Parathyroid adenoma (tissue), 2 donors: ENCODE data around the gene WDR62.

Source experiments
- H2AFZ ChIP-seq: fragments of 300-600 bp; sonication (generic); one replicate; pipeline ENCODE4 v1.7.0; 2017; ENCODE audit warnings: antibody characterized with exemption, mild to moderate bottlenecking
- H3K27ac ChIP-seq: fragments of 300-600 bp; sonication (generic); one replicate; pipeline ENCODE4 v1.7.0; 2017
- H3K27me3 ChIP-seq: fragments of 300-600 bp; sonication (generic); one replicate; pipeline ENCODE4 v1.7.0; 2017; ENCODE audit warnings: low read length; ENCODE audit not compliant: control insufficient read depth, insufficient read depth
- H3K36me3 ChIP-seq: fragments of 300-600 bp; sonication (generic); one replicate; pipeline ENCODE4 v1.7.0; 2017; ENCODE audit warnings: low read length; ENCODE audit not compliant: control insufficient read depth, insufficient read depth
- H3K4me1 ChIP-seq: fragments of 300-600 bp; sonication (generic); one replicate; pipeline ENCODE4 v1.7.0; 2017; ENCODE audit warnings: control low read depth
- H3K4me2 ChIP-seq: fragments of 300-600 bp; sonication (generic); one replicate; pipeline ENCODE4 v1.7.0; 2017; ENCODE audit warnings: low read length
- H3K4me3 ChIP-seq: fragments of 300-600 bp; sonication (generic); one replicate; pipeline ENCODE4 v1.7.0; 2017; ENCODE audit warnings: low read depth, low read length
- H3K79me2 ChIP-seq: fragments of 300-600 bp; sonication (generic); one replicate; pipeline ENCODE4 v1.7.0; 2017; ENCODE audit warnings: control low read depth
- H3K9ac ChIP-seq: fragments of 300-600 bp; sonication (generic); one replicate; pipeline ENCODE4 v1.7.0; 2017; ENCODE audit warnings: mild to moderate bottlenecking
- H3K9me3 ChIP-seq: fragments of 300-600 bp; sonication (generic); one replicate; pipeline ENCODE4 v1.7.0; 2017; ENCODE audit warnings: low read length; ENCODE audit not compliant: control insufficient read depth
- TF ChIP-seq, protein P1 (sequence below): fragments of 300-600 bp; sonication (generic); IDR thresholded peaks from one replicate; pipeline ENCODE4 v1.7.0; 2017; ENCODE audit warnings: antibody characterized with exemption, mild to moderate bottlenecking
- donor health status: primary hyperparathyroidism.

WDR62 gene

DNA sequence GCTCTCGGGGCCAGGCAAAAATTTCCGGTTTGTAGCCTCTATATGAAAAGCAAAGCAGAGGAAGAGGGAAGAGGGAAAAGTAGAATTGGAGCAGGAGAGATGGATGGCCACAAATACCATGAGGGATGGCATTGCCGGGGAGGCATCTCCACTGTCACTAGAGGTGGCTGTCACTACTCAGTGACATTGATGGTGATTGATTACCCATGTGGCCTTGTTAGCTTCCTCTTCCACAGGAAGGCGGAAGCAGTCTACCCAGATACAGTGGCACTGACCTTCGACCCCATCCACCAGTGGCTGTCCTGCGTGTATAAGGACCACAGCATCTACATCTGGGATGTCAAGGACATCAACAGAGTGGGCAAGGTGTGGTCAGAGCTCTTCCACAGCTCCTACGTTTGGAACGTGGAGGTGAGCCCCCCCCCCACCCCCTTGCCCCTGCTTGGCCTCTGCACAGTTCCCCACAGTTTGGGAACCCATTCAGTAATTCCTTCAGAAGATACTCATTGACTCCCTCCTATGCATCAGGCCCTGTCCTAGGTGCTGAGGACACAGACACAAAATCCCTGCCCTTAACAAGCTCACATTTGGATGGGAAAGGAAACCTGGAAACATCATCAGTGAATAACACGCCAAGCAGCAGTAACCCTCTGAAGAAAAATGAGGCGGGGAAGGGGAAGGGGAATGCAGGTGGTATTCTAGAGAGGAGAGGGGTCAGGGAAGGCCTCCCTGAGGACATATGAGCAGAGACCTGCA, 18.6 kb downstream of the WDR62 start:
- H3K79me2 ChIP-seq = no peaks in the 10 kb centered on the region
- TF ChIP-seq, protein P1, sequence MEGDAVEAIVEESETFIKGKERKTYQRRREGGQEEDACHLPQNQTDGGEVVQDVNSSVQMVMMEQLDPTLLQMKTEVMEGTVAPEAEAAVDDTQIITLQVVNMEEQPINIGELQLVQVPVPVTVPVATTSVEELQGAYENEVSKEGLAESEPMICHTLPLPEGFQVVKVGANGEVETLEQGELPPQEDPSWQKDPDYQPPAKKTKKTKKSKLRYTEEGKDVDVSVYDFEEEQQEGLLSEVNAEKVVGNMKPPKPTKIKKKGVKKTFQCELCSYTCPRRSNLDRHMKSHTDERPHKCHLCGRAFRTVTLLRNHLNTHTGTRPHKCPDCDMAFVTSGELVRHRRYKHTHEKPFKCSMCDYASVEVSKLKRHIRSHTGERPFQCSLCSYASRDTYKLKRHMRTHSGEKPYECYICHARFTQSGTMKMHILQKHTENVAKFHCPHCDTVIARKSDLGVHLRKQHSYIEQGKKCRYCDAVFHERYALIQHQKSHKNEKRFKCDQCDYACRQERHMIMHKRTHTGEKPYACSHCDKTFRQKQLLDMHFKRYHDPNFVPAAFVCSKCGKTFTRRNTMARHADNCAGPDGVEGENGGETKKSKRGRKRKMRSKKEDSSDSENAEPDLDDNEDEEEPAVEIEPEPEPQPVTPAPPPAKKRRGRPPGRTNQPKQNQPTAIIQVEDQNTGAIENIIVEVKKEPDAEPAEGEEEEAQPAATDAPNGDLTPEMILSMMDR = no peak
- no peak overlapping the region for H3K4me3 ChIP-seq
- no peak overlapping the region for H2AFZ ChIP-seq
- no peak overlapping the region for H3K9ac ChIP-seq
- H3K36me3 ChIP-seq = no peaks in the 10 kb centered on the region
- H3K9me3 ChIP-seq = no peaks in the 10 kb centered on the region
- H3K4me1 ChIP-seq = no peaks in the 10 kb centered on the region
- no peaks in the 10 kb centered on the region for H3K27me3 ChIP-seq
- H3K27ac ChIP-seq = no peak overlapping the region
- H3K4me2 ChIP-seq = no peak overlapping the region

DNA sequence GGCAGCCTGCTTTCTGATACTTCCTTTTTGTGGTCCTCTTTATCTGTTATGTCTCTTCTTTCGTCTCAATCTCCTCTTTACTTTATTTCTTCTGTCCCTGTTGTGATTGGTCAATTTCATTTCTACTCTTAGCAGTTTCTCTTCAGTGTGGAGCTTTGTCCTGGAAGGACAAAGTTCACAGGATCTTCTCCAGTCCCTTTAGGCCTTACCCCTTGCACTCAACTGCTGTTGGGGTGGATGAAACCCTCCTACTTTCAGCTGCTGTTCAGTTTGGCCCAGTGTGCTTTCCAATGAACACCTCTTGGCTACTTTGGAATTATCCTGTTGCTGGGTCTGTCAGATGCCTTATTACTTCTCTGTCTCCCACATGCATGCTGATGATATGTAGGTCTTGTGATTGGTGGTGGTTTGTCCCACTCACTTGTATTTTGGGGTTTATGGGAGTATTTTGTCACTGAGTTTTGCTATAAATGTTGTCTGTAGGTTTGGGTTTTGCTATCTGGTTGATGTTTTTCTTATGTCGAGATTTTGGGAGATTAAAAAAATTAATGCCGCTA, 24.8 kb downstream of the WDR62 start:
- H3K4me2 ChIP-seq = no peak overlapping the region
- no peaks in the 10 kb centered on the region for H3K4me1 ChIP-seq
- H3K9ac ChIP-seq = no peak overlapping the region
- H3K9me3 ChIP-seq = no peaks in the 10 kb centered on the region
- H3K27ac ChIP-seq = no peak overlapping the region
- no peaks in the 10 kb centered on the region for H3K27me3 ChIP-seq
- no peak overlapping the region for H2AFZ ChIP-seq
- H3K36me3 ChIP-seq = no peaks in the 10 kb centered on the region
- TF ChIP-seq, protein P1 = no peak
- H3K4me3 ChIP-seq = no peak overlapping the region
- H3K79me2 ChIP-seq = no peaks in the 10 kb centered on the region

DNA sequence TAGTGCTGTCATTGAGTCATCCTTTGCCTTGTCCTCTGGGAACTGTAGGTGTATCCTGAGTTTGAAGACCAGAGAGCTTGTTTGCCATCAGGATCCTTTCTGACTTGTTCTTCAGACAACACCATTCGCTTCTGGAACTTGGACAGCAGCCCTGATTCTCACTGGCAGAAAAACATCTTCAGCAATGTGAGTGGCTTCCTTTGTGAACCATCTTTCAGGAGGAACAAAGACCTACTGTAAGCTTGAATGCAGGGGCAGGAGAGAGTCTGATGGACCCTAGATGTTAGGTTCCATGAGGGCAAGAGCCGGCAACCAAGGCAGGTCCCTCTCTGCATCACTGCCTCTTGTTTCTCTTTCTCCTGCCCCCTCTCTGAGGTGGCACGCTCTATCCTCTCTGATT, 26.7 kb downstream of the WDR62 start:
- H3K27ac ChIP-seq = no peak overlapping the region
- H3K36me3 ChIP-seq = no peaks in the 10 kb centered on the region
- H2AFZ ChIP-seq = no peak overlapping the region
- no peak overlapping the region for H3K9ac ChIP-seq
- no peaks in the 10 kb centered on the region for H3K4me1 ChIP-seq
- H3K27me3 ChIP-seq = no peaks in the 10 kb centered on the region
- no peak overlapping the region for H3K4me2 ChIP-seq
- H3K9me3 ChIP-seq = no peaks in the 10 kb centered on the region
- TF ChIP-seq, protein P1 = no peak
- H3K4me3 ChIP-seq = no peak overlapping the region
- H3K79me2 ChIP-seq = no peaks in the 10 kb centered on the region

DNA sequence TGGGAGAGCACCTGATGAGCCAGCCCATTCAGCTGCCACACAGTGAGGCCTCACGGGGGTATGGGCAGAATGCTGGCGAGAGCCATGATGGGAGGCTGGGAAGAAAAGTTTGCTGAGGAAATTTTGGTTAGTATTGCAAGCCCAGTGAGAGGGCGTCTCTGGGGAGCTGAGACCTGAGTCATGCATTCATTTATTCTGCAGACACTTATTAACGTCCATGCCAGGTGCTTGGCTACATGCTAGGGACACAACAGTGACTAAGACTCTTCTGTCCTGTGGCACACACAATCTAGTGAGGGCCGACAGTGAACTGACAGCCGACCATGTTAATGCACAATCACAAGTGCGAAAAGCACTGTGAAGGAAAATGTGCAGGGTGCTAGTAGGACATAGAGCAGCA, 27.2 kb downstream of the WDR62 start:
- no peak overlapping the region for H3K4me3 ChIP-seq
- H3K36me3 ChIP-seq = no peaks in the 10 kb centered on the region
- no peak overlapping the region for H3K4me2 ChIP-seq
- no peaks in the 10 kb centered on the region for H3K27me3 ChIP-seq
- TF ChIP-seq, protein P1 = no peak
- no peak overlapping the region for H3K9ac ChIP-seq
- no peaks in the 10 kb centered on the region for H3K79me2 ChIP-seq
- no peak overlapping the region for H2AFZ ChIP-seq
- no peak overlapping the region for H3K27ac ChIP-seq
- no peaks in the 10 kb centered on the region for H3K4me1 ChIP-seq
- H3K9me3 ChIP-seq = no peaks in the 10 kb centered on the region

DNA sequence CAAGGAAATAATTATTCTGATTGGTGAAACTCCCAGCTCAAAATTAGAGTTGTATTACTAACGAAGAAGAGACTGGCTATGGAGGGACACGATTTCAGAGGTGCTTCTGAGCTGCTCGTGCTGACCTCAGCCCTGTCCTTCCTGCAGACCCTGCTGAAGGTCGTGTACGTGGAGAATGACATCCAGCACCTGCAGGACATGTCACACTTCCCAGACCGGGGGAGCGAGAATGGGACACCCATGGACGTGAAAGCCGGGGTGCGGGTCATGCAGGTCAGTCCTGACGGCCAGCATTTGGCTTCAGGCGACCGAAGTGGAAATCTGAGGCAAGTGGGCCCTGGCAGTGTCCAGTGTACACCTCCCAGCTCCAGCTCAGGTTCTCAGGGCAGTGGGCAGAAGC, 28.2 kb downstream of the WDR62 start:
- no peaks in the 10 kb centered on the region for H3K79me2 ChIP-seq

More for the DNA sequence above, 28.2 kb downstream of the WDR62 start:
- Histone ChIP-seq H3K4me2 (no peak overlapping the region), H3K27me3 (no peaks in the 10 kb centered on the region), H2AFZ (no peak overlapping the region), H3K27ac (no peak overlapping the region), H3K4me1 (no peaks in the 10 kb centered on the region), H3K9me3 (no peaks in the 10 kb centered on the region), H3K4me3 (no peak overlapping the region), H3K9ac (no peak overlapping the region), H3K36me3 (no peaks in the 10 kb centered on the region)
- TF ChIP-seq, protein P1 = no peak
